Left hindlimb (tissue), 1 donor: ENCODE measurements around the gene LANCL2.

Experiments
- DNase-seq: peaks from one replicate; pipeline ENCODE4 v3.0.0-alpha.2; 2018

LANCL2 gene

GRCh38 chr7:55472928-55473725 is 108.0 kb downstream of the LANCL2 start:
- DNase-seq: no peak

GRCh38 chr7:55473932-55474331 is 108.8 kb downstream of the LANCL2 start:
- DNase-seq: no peak

GRCh38 chr7:55474944-55475854 is 110.1 kb downstream of the LANCL2 start:
- DNase-seq: no peak

- DNase-seq: no peak
Observed at GRCh38 chr7:55475855-55476803, 111.0 kb downstream of the LANCL2 start.

GRCh38 chr7:55476852-55477780 is 112.0 kb downstream of the LANCL2 start:
- DNase-seq: no peak

GRCh38 chr7:55477781-55478374 is 112.7 kb downstream of the LANCL2 start:
- DNase-seq: no peak

GRCh38 chr7:55478700-55479099 is 113.6 kb downstream of the LANCL2 start:
- no peak for DNase-seq

- DNase-seq: no peak
Observed at GRCh38 chr7:55481155-55481554, 116.0 kb downstream of the LANCL2 start.

GRCh38 chr7:55483046-55483445 is 117.9 kb downstream of the LANCL2 start:
- no peak for DNase-seq
